Measurements from ENCODE around the gene PCMTD2.
A peak's percentile ranks its signal among the peaks of the same experiment; 100 is the strongest.

PCMTD2 gene

GRCh38 chr20:64255361-64256281, at the start of gene PCMTD2:
Gene PCMTD2 (plus strand): TSS chr20:64255748. CDS start chr20:64259966, 4,218 bp downstream.
- DNase-seq, result peak; percentile 84

- DNase-seq, result no peak
Measured at GRCh38 chr20:64206614-64207013, 48.9 kb upstream of the PCMTD2 start.

- no peak for DNase-seq
Measured at GRCh38 chr20:64207641-64208590, 47.6 kb upstream of the PCMTD2 start.

- DNase-seq, result no peak
Measured at GRCh38 chr20:64209148-64209547, 46.4 kb upstream of the PCMTD2 start.

GRCh38 chr20:64210656-64211369, 44.7 kb upstream of the PCMTD2 start:
- no peak for DNase-seq

GRCh38 chr20:64211874-64212658, 43.5 kb upstream of the PCMTD2 start:
- DNase-seq, result no peak

GRCh38 chr20:64212755-64213154, 42.8 kb upstream of the PCMTD2 start:
- no peak for DNase-seq

GRCh38 chr20:64214113-64214512, 41.4 kb upstream of the PCMTD2 start:
- no peak for DNase-seq

GRCh38 chr20:64214952-64215351, 40.6 kb upstream of the PCMTD2 start:
- DNase-seq, result no peak

GRCh38 chr20:64216036-64216435, 39.5 kb upstream of the PCMTD2 start:
- DNase-seq, result no peak

GRCh38 chr20:64216910-64217309, 38.6 kb upstream of the PCMTD2 start:
- DNase-seq, result no peak

- DNase-seq, result no peak
Measured at GRCh38 chr20:64217539-64218221, 37.9 kb upstream of the PCMTD2 start.

GRCh38 chr20:64219202-64219601, 36.3 kb upstream of the PCMTD2 start:
- no peak for DNase-seq

GRCh38 chr20:64219730-64220129, 35.8 kb upstream of the PCMTD2 start:
- DNase-seq, result no peak

GRCh38 chr20:64220420-64220819, 35.1 kb upstream of the PCMTD2 start:
- DNase-seq, result no peak

GRCh38 chr20:64220891-64221527, 34.5 kb upstream of the PCMTD2 start:
- DNase-seq, result no peak

- no peak for DNase-seq
Measured at GRCh38 chr20:64222291-64222735, 33.2 kb upstream of the PCMTD2 start.

GRCh38 chr20:64222851-64223525, 32.6 kb upstream of the PCMTD2 start:
- no peak for DNase-seq

GRCh38 chr20:64223526-64224067, 32.0 kb upstream of the PCMTD2 start:
- DNase-seq, result peak; percentile 25
